ENCODE measurements around the gene WDR89. TPM values are rescaled to one million over a fixed set of nuclear protein-coding genes. Genes with fewer than 3 reads are reported as not detected.

WDR89 gene
- total RNA-seq, 1 donor from 2014 or later: 6.3 TPM

GRCh38 chr14:63678536-63678935 is 36.9 kb upstream of the WDR89 start:
- Histone ChIP-seq H3K27me3 (ENCODE audit: low read depth) (no peaks in the 10 kb centered on the region), H3K9me3 (replicated peaks) (no peaks in the 10 kb centered on the region), H3K27ac (replicated peaks) (no peak overlapping the region), H3K4me3 (no peak overlapping the region), H3K36me3 (peaks cover 10% of the 10 kb centered on the region), H3K4me1 (no peaks in the 10 kb centered on the region)
- no peak for TF ChIP-seq CTCF (IDR thresholded peaks at IDR 0.05; ENCODE audit: borderline replicate concordance)
- no peak for DNase-seq
- intact Hi-C loops (cut with micrococcal nuclease): no loop called here

GRCh38 chr14:63677891-63678379 is 36.3 kb upstream of the WDR89 start:
- no peaks in the 10 kb centered on the region for H3K27me3 ChIP-seq (ENCODE audit: low read depth)
- H3K4me1 ChIP-seq: no peaks in the 10 kb centered on the region
- intact Hi-C loops (cut with micrococcal nuclease): no loop called here
- H3K36me3 ChIP-seq: peaks cover 10% of the 10 kb centered on the region
- no peaks in the 10 kb centered on the region for H3K9me3 ChIP-seq (replicated peaks)
- no peak for TF ChIP-seq CTCF (IDR thresholded peaks at IDR 0.05; ENCODE audit: borderline replicate concordance)
- H3K27ac ChIP-seq (replicated peaks): no peak overlapping the region
- no peak overlapping the region for H3K4me3 ChIP-seq
- DNase-seq: no peak

- H3K4me3 ChIP-seq: no peak overlapping the region
- H3K27me3 ChIP-seq (ENCODE audit: low read depth): no peaks in the 10 kb centered on the region
- H3K9me3 ChIP-seq (replicated peaks): no peaks in the 10 kb centered on the region
- H3K27ac ChIP-seq (replicated peaks): no peak overlapping the region
- DNase-seq: no peak
- intact Hi-C loops (cut with micrococcal nuclease): no loop called here
- H3K4me1 ChIP-seq: no peaks in the 10 kb centered on the region
- H3K36me3 ChIP-seq: peaks cover 10% of the 10 kb centered on the region
- no peak for TF ChIP-seq CTCF (IDR thresholded peaks at IDR 0.05; ENCODE audit: borderline replicate concordance)
Observed at GRCh38 chr14:63676615-63677014, 34.9 kb upstream of the WDR89 start.

GRCh38 chr14:63673886-63674497 is 32.3 kb upstream of the WDR89 start:
- no peak for TF ChIP-seq CTCF (IDR thresholded peaks at IDR 0.05; ENCODE audit: borderline replicate concordance)
- H3K27me3 ChIP-seq (ENCODE audit: low read depth): no peaks in the 10 kb centered on the region

GRCh38 chr14:63673255-63673654 is 31.6 kb upstream of the WDR89 start:
- intact Hi-C loops (cut with micrococcal nuclease): no loop called here
- TF ChIP-seq CTCF (IDR thresholded peaks at IDR 0.05; ENCODE audit: borderline replicate concordance): no peak
- Histone ChIP-seq H3K9me3 (replicated peaks) (no peaks in the 10 kb centered on the region), H3K4me1 (no peaks in the 10 kb centered on the region), H3K27ac (replicated peaks) (no peak overlapping the region), H3K4me3 (no peak overlapping the region), H3K36me3 (peaks cover 10% of the 10 kb centered on the region), H3K27me3 (ENCODE audit: low read depth) (no peaks in the 10 kb centered on the region)
- DNase-seq: no peak

More at GRCh38 chr14:63673886-63674497, 32.3 kb upstream of the WDR89 start:
- Histone ChIP-seq H3K27ac (replicated peaks) (no peak overlapping the region), H3K9me3 (replicated peaks) (no peaks in the 10 kb centered on the region), H3K4me1 (no peaks in the 10 kb centered on the region), H3K4me3 (no peak overlapping the region), H3K36me3 (peaks cover 10% of the 10 kb centered on the region)
- DNase-seq: no peak
- intact Hi-C loops (cut with micrococcal nuclease): no loop called here

Data from left ventricle myocardium inferior (tissue), 1 donor.